Ovary (tissue), 9 donors: Measurements from ENCODE around the gene HCN2. TPM values are rescaled to one million over a fixed set of nuclear protein-coding genes. Genes with fewer than 3 reads are reported as not detected.

Experiments used
- DNase-seq, 5 donors: peaks; one replicate each; pipeline ENCODE4 v3.0.0-alpha.2; 2019 to 2020
- H3K27ac ChIP-seq, 2 donors: fragments of 200-600 bp; one replicate each; pipeline versions ENCODE4 v1.5.1 to v1.8.0; 2019 to 2022
- H3K27me3 ChIP-seq: fragments of 200-600 bp; one replicate; pipeline ENCODE4 v1.8.0; 2022
- H3K36me3 ChIP-seq: fragments of 200-600 bp; sonication (generic); one replicate; pipeline ENCODE4 v1.5.1; 2019
- H3K4me1 ChIP-seq: one replicate; pipeline ENCODE4 v1.8.1; 2013; ENCODE audit warnings: mild to moderate bottlenecking, moderate library complexity; ENCODE audit not compliant: insufficient read depth
- H3K4me3 ChIP-seq: fragments of 200-600 bp; sonication (generic); one replicate; pipeline ENCODE4 v1.5.1; 2017
- H3K9me3 ChIP-seq, 2 donors: fragments of 200-600 bp in 1 of 2; sonication (generic) in 1 of 2; one replicate each; pipeline versions ENCODE4 v1.5.1 to v1.8.1; 2013 to 2019; ENCODE audit warnings: mild to moderate bottlenecking in 1 of 2, moderate library complexity in 1 of 2
- EP300 ChIP-seq: sonication (generic); formaldehyde crosslinking; IDR thresholded peaks from one replicate; pipeline ENCODE4 v1.6.1; 2017; ENCODE audit warnings: antibody characterized with exemption
- POLR2A ChIP-seq: fragments of 450-650 bp; IDR thresholded peaks from one replicate; pipeline ENCODE4 v1.6.1; 2017; ENCODE audit warnings: antibody characterized with exemption, mild to moderate bottlenecking, moderate library complexity
- WGBS, 3 donors: extraction: QIAGEN DNeasy Blood & Tissue Kit in 1 of 3; methylation state at CpG; one replicate each; pipeline versions ENCODE4 v1.1.5 to v1.1.7; 2013 to 2017; 5-methylcytosine and 5-hydroxymethylcytosine counted together
- intact Hi-C, 4 donors: fragments of 100-400 bp; cut with DNase I; formaldehyde crosslinking; loops; one replicate each; pipeline versions ENCODE4 v1.11.0 to v1.15.1; 2022 to 2023
- polyA plus RNA-seq, 2 donors: library from polyadenylated mRNA; stranded (reverse); fragments of 200-250 nt in 1 of 2; fragments of 350-450 nt in 1 of 2; fragmentation: Illumina TruSeq in 1 of 2; extraction: RNeasy Lipid Tissue Mini Kit (QIAGEN cat#74804) in 1 of 2; gene quantifications; one replicate each; pipeline ENCODE4 v1.2.3, GENCODE V29; 2013 to 2014
- total RNA-seq, 7 donors: library from RNA; depleted of rRNA in 2 of 7; stranded (reverse); fragments of >200 nt in 2 of 7; fragmentation: NEBNext Ultra II Directional in 3 of 7; extraction: Animal tissue kit (Norgen Biotek cat#: 25700) in 3 of 7; gene quantifications; one replicate each; pipeline versions ENCODE4 v1.1.0 to v1.2.4, GENCODE V29; 2016 to 2023
- TF ChIP-seq, protein P1 (sequence below), 3 donors: fragments of 450-650 bp in 2 of 3; fragments of 200-600 bp in 1 of 3; IDR thresholded peaks; one replicate each; pipeline versions ENCODE4 v1.5.1 to v1.8.0; 2016 to 2022; ENCODE audit warnings: antibody characterized with exemption in 3 of 3, mild to moderate bottlenecking in 1 of 3
- donor health status: DM: no; HTN: no; CAD: no; lungs with moderate emphysema.
- donor health status: DM: no; HTN: no; CAD: no.
- donor health status: Bipolar disorder and iron deficiency.
- donor health status: DM: yes; HTN: yes; CAD: no.
- donor health status: DM: no; HTN: no; CAD: no.
- donor health status: DM: yes; HTN: yes; CAD: no.

Gene HCN2
- total and polyA plus RNA-seq, 9 donors, result 0.07 to 0.23 (median 0.12) TPM; not detected in 5

GRCh38 chr19:579111-579841 is 10.4 kb upstream of the HCN2 start:
- H3K4me3 ChIP-seq, result no peak overlapping the region
- no peaks in the 10 kb centered on the region for H3K27me3 ChIP-seq
- no peaks in the 10 kb centered on the region for H3K9me3 ChIP-seq
- 86 to 90% (median 88%) methylated on average over 46 of the region's 46 CpGs for WGBS, 3 donors
- H3K27ac ChIP-seq, result no peak overlapping the region
- H3K36me3 ChIP-seq, result no peaks in the 10 kb centered on the region
- no peak for DNase-seq
- H3K4me1 ChIP-seq, result peaks cover 26% of the 10 kb centered on the region
- TF ChIP-seq POLR2A (no peak), EP300 (no peak)
- TF ChIP-seq, protein P1, sequence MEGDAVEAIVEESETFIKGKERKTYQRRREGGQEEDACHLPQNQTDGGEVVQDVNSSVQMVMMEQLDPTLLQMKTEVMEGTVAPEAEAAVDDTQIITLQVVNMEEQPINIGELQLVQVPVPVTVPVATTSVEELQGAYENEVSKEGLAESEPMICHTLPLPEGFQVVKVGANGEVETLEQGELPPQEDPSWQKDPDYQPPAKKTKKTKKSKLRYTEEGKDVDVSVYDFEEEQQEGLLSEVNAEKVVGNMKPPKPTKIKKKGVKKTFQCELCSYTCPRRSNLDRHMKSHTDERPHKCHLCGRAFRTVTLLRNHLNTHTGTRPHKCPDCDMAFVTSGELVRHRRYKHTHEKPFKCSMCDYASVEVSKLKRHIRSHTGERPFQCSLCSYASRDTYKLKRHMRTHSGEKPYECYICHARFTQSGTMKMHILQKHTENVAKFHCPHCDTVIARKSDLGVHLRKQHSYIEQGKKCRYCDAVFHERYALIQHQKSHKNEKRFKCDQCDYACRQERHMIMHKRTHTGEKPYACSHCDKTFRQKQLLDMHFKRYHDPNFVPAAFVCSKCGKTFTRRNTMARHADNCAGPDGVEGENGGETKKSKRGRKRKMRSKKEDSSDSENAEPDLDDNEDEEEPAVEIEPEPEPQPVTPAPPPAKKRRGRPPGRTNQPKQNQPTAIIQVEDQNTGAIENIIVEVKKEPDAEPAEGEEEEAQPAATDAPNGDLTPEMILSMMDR (IDR thresholded peaks at IDR 0.05), result no peak
- intact Hi-C loops, result loop anchor here in 1 of 4 donors (5.0 kb wide), 1 partner anchor 47 kb away; the partner anchor contains the start of gene CDC34

DNA sequence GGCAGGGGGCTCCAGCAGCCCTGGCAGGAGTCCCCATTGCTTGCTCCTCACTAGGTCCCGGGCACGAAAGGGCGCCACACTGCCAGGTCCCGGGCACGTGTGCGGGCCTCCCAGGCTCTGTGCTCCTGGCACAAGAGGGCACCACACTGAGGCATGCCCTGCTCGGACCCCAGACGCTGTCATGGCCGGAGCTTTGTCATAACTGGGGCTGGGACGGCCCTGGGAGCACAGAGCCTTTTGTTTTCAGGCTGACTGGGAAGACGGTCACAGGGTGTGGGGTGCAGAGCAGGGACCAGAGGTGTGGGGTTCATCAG is 9.9 kb upstream of the HCN2 start:
- Histone ChIP-seq H3K4me1 (peaks cover 25% of the 10 kb centered on the region), H3K36me3 (no peaks in the 10 kb centered on the region), H3K27ac (no peak overlapping the region), H3K9me3 (no peaks in the 10 kb centered on the region), H3K27me3 (no peaks in the 10 kb centered on the region), H3K4me3 (no peak overlapping the region)
- intact Hi-C loops, result loop anchor here in 1 of 4 donors (5.0 kb wide), 1 partner anchor 47 kb away; the partner anchor contains the start of gene CDC34
- DNase-seq, result no peak
- WGBS, 3 donors, result 78 to 95% (median 90%) methylated on average over 9 to 11 of the region's 11 CpGs
- no peak for TF ChIP-seq POLR2A
- no peak for TF ChIP-seq EP300

GRCh38 chr19:580274-580835 is 9.3 kb upstream of the HCN2 start:
- H3K9me3 ChIP-seq, result no peaks in the 10 kb centered on the region
- no peak for DNase-seq
- no peak overlapping the region for H3K27ac ChIP-seq
- H3K4me1 ChIP-seq, result peaks cover 20% of the 10 kb centered on the region
- no peaks in the 10 kb centered on the region for H3K27me3 ChIP-seq
- WGBS, 3 donors, result 80 to 84% (median 81%) methylated on average over 22 of the region's 22 CpGs
- intact Hi-C loops, result no loop called here
- TF ChIP-seq, protein P1 (IDR thresholded peaks at IDR 0.05), result no peak
- TF ChIP-seq EP300 (no peak), POLR2A (no peak)
- no peaks in the 10 kb centered on the region for H3K36me3 ChIP-seq
- no peak overlapping the region for H3K4me3 ChIP-seq

- intact Hi-C loops, result no loop called here
- WGBS, 3 donors, result 80 to 84% (median 81%) methylated on average over 32 to 40 of the region's 40 CpGs
Measured at GRCh38 chr19:581399-582111, 8.1 kb upstream of the HCN2 start.

GRCh38 chr19:582497-583197 is 7.0 kb upstream of the HCN2 start:
- intact Hi-C loops, result no loop called here
- no peak overlapping the region for H3K27ac ChIP-seq
- TF ChIP-seq, protein P1 (IDR thresholded peaks at IDR 0.05), result no peak
- TF ChIP-seq POLR2A, result no peak
- TF ChIP-seq EP300, result no peak
- WGBS, 3 donors, result 78 to 87% (median 86%) methylated on average over 31 of the region's 31 CpGs
- H3K36me3 ChIP-seq, result no peaks in the 10 kb centered on the region
- H3K4me3 ChIP-seq, result no peak overlapping the region
- no peaks in the 10 kb centered on the region for H3K27me3 ChIP-seq
- DNase-seq, result no peak
- H3K4me1 ChIP-seq, result peaks cover 7% of the 10 kb centered on the region
- H3K9me3 ChIP-seq, result no peaks in the 10 kb centered on the region

More at GRCh38 chr19:581399-582111, 8.1 kb upstream of the HCN2 start:
- H3K36me3 ChIP-seq, result no peaks in the 10 kb centered on the region
- DNase-seq, result no peak
- H3K9me3 ChIP-seq, result no peaks in the 10 kb centered on the region
- no peak overlapping the region for H3K27ac ChIP-seq
- TF ChIP-seq EP300, result no peak
- peaks cover 11% of the 10 kb centered on the region for H3K4me1 ChIP-seq
- H3K27me3 ChIP-seq, result no peaks in the 10 kb centered on the region
- no peak overlapping the region for H3K4me3 ChIP-seq
